ENCODE results near the gene AADACL4. TPM values are rescaled to one million over a fixed set of nuclear protein-coding genes. Genes with fewer than 3 reads are reported as not detected.

Gene AADACL4
- total RNA-seq, 1 donor from 2014 or later: not detected

- Histone ChIP-seq H3K9me3 (ENCODE audit: insufficient read depth, low read depth, low read length) (no peaks in the 10 kb centered on the region), H3K4me3 (ENCODE audit: insufficient read depth, low read depth, low read length) (no peak overlapping the region), H3K27me3 (ENCODE audit: insufficient read depth, low read length) (peaks cover 3% of the 10 kb centered on the region), H2AFZ (ENCODE audit: low read depth, low read length) (no peak overlapping the region), H3K4me1 (ENCODE audit: insufficient read depth, low read length) (no peaks in the 10 kb centered on the region), H3K36me3 (ENCODE audit: insufficient read depth, low read length) (no peaks in the 10 kb centered on the region), H3K27ac (ENCODE audit: low read depth, low read length) (no peak overlapping the region), H3K9ac (ENCODE audit: low read length) (no peak overlapping the region), H3K79me2 (ENCODE audit: insufficient read depth, low read length) (no peaks in the 10 kb centered on the region), H3K4me2 (ENCODE audit: low read length) (no peak overlapping the region), H4K20me1 (ENCODE audit: insufficient read depth, low read length) (no peaks in the 10 kb centered on the region)
- peaks cover under 1% of the 10 kb centered on the region for H3K36me3 Mint-ChIP-seq (ENCODE audit: low read depth, unreplicated experiment)
- no peak overlapping the region for H3K27ac Mint-ChIP-seq (ENCODE audit: unreplicated experiment)
- no peak for FAIRE-seq
- no peak overlapping the region for H3K4me3 Mint-ChIP-seq (ENCODE audit: unreplicated experiment)
- TF ChIP-seq, protein P1, sequence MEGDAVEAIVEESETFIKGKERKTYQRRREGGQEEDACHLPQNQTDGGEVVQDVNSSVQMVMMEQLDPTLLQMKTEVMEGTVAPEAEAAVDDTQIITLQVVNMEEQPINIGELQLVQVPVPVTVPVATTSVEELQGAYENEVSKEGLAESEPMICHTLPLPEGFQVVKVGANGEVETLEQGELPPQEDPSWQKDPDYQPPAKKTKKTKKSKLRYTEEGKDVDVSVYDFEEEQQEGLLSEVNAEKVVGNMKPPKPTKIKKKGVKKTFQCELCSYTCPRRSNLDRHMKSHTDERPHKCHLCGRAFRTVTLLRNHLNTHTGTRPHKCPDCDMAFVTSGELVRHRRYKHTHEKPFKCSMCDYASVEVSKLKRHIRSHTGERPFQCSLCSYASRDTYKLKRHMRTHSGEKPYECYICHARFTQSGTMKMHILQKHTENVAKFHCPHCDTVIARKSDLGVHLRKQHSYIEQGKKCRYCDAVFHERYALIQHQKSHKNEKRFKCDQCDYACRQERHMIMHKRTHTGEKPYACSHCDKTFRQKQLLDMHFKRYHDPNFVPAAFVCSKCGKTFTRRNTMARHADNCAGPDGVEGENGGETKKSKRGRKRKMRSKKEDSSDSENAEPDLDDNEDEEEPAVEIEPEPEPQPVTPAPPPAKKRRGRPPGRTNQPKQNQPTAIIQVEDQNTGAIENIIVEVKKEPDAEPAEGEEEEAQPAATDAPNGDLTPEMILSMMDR (IDR thresholded peaks at IDR 0.05; ENCODE audit: insufficient read depth, low read depth, low read length): no peak
- TF ChIP-seq EZH2 (IDR thresholded peaks at IDR 0.05; ENCODE audit: insufficient read depth, low read length): no peak
- peaks cover 4% of the 10 kb centered on the region for H3K27me3 Mint-ChIP-seq (ENCODE audit: low read depth, unreplicated experiment)
- peaks cover 3% of the 10 kb centered on the region for H3K9me3 Mint-ChIP-seq (ENCODE audit: unreplicated experiment)
- H3K4me1 Mint-ChIP-seq (ENCODE audit: low read depth, unreplicated experiment): no peaks in the 10 kb centered on the region
- DNase-seq (ENCODE audit: low read depth): no peak
Observed at GRCh38 chr1:12629985-12630760, 13.7 kb upstream of the AADACL4 start.

- Mint-ChIP-seq H3K27ac (ENCODE audit: unreplicated experiment) (no peak overlapping the region), H3K36me3 (ENCODE audit: low read depth, unreplicated experiment) (peaks cover 2% of the 10 kb centered on the region), H3K4me3 (ENCODE audit: unreplicated experiment) (no peak overlapping the region), H3K4me1 (ENCODE audit: low read depth, unreplicated experiment) (no peaks in the 10 kb centered on the region), H3K9me3 (ENCODE audit: unreplicated experiment) (peaks cover 5% of the 10 kb centered on the region), H3K27me3 (ENCODE audit: low read depth, unreplicated experiment) (peaks cover 4% of the 10 kb centered on the region)
- Histone ChIP-seq H3K4me2 (ENCODE audit: low read length) (no peak overlapping the region), H3K27me3 (ENCODE audit: insufficient read depth, low read length) (peaks cover 3% of the 10 kb centered on the region), H3K4me3 (ENCODE audit: insufficient read depth, low read depth, low read length) (no peak overlapping the region), H3K36me3 (ENCODE audit: insufficient read depth, low read length) (no peaks in the 10 kb centered on the region), H3K79me2 (ENCODE audit: insufficient read depth, low read length) (no peaks in the 10 kb centered on the region), H3K9me3 (ENCODE audit: insufficient read depth, low read depth, low read length) (no peaks in the 10 kb centered on the region), H3K9ac (ENCODE audit: low read length) (no peak overlapping the region), H4K20me1 (ENCODE audit: insufficient read depth, low read length) (no peaks in the 10 kb centered on the region), H3K27ac (ENCODE audit: low read depth, low read length) (no peak overlapping the region), H2AFZ (ENCODE audit: low read depth, low read length) (no peak overlapping the region), H3K4me1 (ENCODE audit: insufficient read depth, low read length) (no peaks in the 10 kb centered on the region)
- TF ChIP-seq EZH2 (IDR thresholded peaks at IDR 0.05; ENCODE audit: insufficient read depth, low read length): no peak
- TF ChIP-seq, protein P1 (IDR thresholded peaks at IDR 0.05; ENCODE audit: insufficient read depth, low read depth, low read length): no peak
- no peak for DNase-seq (ENCODE audit: low read depth)
- FAIRE-seq: no peak
Observed at GRCh38 chr1:12630946-12631530, 12.8 kb upstream of the AADACL4 start.

- no peak for DNase-seq (ENCODE audit: low read depth)
- H3K27ac Mint-ChIP-seq (ENCODE audit: unreplicated experiment): no peak overlapping the region
- no peak overlapping the region for H3K9ac ChIP-seq (ENCODE audit: low read length)
- H3K4me2 ChIP-seq (ENCODE audit: low read length): no peak overlapping the region
- H3K9me3 ChIP-seq (ENCODE audit: insufficient read depth, low read depth, low read length): no peaks in the 10 kb centered on the region
- TF ChIP-seq, protein P1 (IDR thresholded peaks at IDR 0.05; ENCODE audit: insufficient read depth, low read depth, low read length): no peak
- TF ChIP-seq EZH2 (IDR thresholded peaks at IDR 0.05; ENCODE audit: insufficient read depth, low read length): no peak
- no peaks in the 10 kb centered on the region for H3K36me3 ChIP-seq (ENCODE audit: insufficient read depth, low read length)
- no peak overlapping the region for H2AFZ ChIP-seq (ENCODE audit: low read depth, low read length)
- no peak for FAIRE-seq
- H3K27me3 ChIP-seq (ENCODE audit: insufficient read depth, low read length): peaks cover 3% of the 10 kb centered on the region
- no peaks in the 10 kb centered on the region for H3K79me2 ChIP-seq (ENCODE audit: insufficient read depth, low read length)
- H3K4me1 ChIP-seq (ENCODE audit: insufficient read depth, low read length): no peaks in the 10 kb centered on the region
- H3K4me1 Mint-ChIP-seq (ENCODE audit: low read depth, unreplicated experiment): peaks cover 1% of the 10 kb centered on the region
- peaks cover 4% of the 10 kb centered on the region for H3K27me3 Mint-ChIP-seq (ENCODE audit: low read depth, unreplicated experiment)
- peaks cover 2% of the 10 kb centered on the region for H3K36me3 Mint-ChIP-seq (ENCODE audit: low read depth, unreplicated experiment)
- H4K20me1 ChIP-seq (ENCODE audit: insufficient read depth, low read length): no peaks in the 10 kb centered on the region
- H3K4me3 ChIP-seq (ENCODE audit: insufficient read depth, low read depth, low read length): no peak overlapping the region
- no peak overlapping the region for H3K27ac ChIP-seq (ENCODE audit: low read depth, low read length)
- H3K4me3 Mint-ChIP-seq (ENCODE audit: unreplicated experiment): no peak overlapping the region
- peaks cover 7% of the 10 kb centered on the region for H3K9me3 Mint-ChIP-seq (ENCODE audit: unreplicated experiment)
Observed at GRCh38 chr1:12631571-12631970, 12.3 kb upstream of the AADACL4 start.
